Smooth muscle cell (in vitro differentiated cells): ENCODE results near the gene UCN. TPM values are rescaled to one million over a fixed set of nuclear protein-coding genes. Genes with fewer than 3 reads are reported as not detected.
"Not testable (repeated sequence)": the region's sequence is repeated elsewhere in the genome, so short reads cannot be mapped to it uniquely, and the experiment has no call there.

Experiments used
- DNase-seq: peaks from one replicate; lab custom pipeline; 2025; ENCODE audit not compliant: unreplicated experiment; lab: John Stamatoyannopoulos, UW
- H2AFZ ChIP-seq: fragments of 200-600 bp; sonication (generic); 2 replicates; pipeline ENCODE4 v1.6.0; 2016; ENCODE audit warnings: antibody characterized with exemption, low read depth, mild to moderate bottlenecking
- H3F3A ChIP-seq: fragments of 200-600 bp; sonication (generic); 2 replicates; pipeline ENCODE4 v1.6.0; 2017; ENCODE audit warnings: antibody characterized with exemption, low read depth
- H3K27ac ChIP-seq: fragments of 200-600 bp; sonication (generic); 2 replicates; pipeline ENCODE4 v1.5.1; 2016; ENCODE audit warnings: low read depth, mild to moderate bottlenecking
- H3K27me3 ChIP-seq: fragments of 200-600 bp; sonication (generic); 2 replicates; pipeline ENCODE4 v1.6.1; 2016; ENCODE audit warnings: low read depth, mild to moderate bottlenecking
- H3K36me3 ChIP-seq: fragments of 200-600 bp; sonication (generic); 2 replicates; pipeline ENCODE4 v1.5.1; 2016; ENCODE audit warnings: low read depth
- H3K4me1 ChIP-seq: fragments of 200-600 bp; sonication (generic); 2 replicates; pipeline ENCODE4 v1.5.1; 2016; ENCODE audit warnings: low read depth
- H3K4me2 ChIP-seq: fragments of 200-600 bp; sonication (generic); 2 replicates; pipeline ENCODE4 v1.6.0; 2016; ENCODE audit warnings: mild to moderate bottlenecking
- H3K4me3 ChIP-seq: fragments of 200-600 bp; sonication (generic); 2 replicates; pipeline ENCODE4 v1.5.1; 2016; ENCODE audit warnings: mild to moderate bottlenecking
- H3K79me2 ChIP-seq: fragments of 200-600 bp; sonication (generic); 2 replicates; pipeline ENCODE4 v1.6.0; 2016; ENCODE audit warnings: low read depth, mild to moderate bottlenecking
- H3K9ac ChIP-seq: fragments of 200-600 bp; sonication (generic); 2 replicates; pipeline ENCODE4 v1.6.0; 2016; ENCODE audit warnings: low read depth
- H3K9me3 ChIP-seq: fragments of 200-600 bp; sonication (generic); replicated peaks from 2 replicates; pipeline ENCODE4 v1.5.1; 2016; ENCODE audit warnings: low read depth
- H4K20me1 ChIP-seq: fragments of 200-600 bp; sonication (generic); 2 replicates; pipeline ENCODE4 v1.6.0; 2016; ENCODE audit warnings: low read depth
- CTCF ChIP-seq: fragments of 200-600 bp; sonication (generic); IDR thresholded peaks from 2 replicates; pipeline ENCODE4 v1.5.1; 2017; ENCODE audit warnings: borderline replicate concordance, mild to moderate bottlenecking, antibody characterized with exemption; ENCODE audit not compliant: insufficient read depth, poor library complexity, severe bottlenecking
- WGBS: methylation state at CpG from one replicate; pipeline ENCODE4 v1.1.7; 2016; ENCODE audit warnings: low lambda C conversion rate; 5-methylcytosine and 5-hydroxymethylcytosine counted together
- polyA plus RNA-seq: library from polyadenylated mRNA; unstranded; fragments of >200 nt; fragmentation: Nextera tagmentation; extraction: Ambion mirVana; gene quantifications from 2 replicates; pipeline ENCODE4 v1.2.1, GENCODE V29; 2016
- total RNA-seq: library from RNA; depleted of rRNA; stranded (reverse); fragments of >200 nt; gene quantifications from 2 replicates; pipeline ENCODE4 v1.2.3, GENCODE V29; 2014

The UCN gene
- total and polyA plus RNA-seq, 2 experiments from 2014 or later, result 0.36 to 3.6 TPM

GRCh38 chr2:27322301-27322765 is 14.1 kb upstream of the UCN start:
- H3K4me3 ChIP-seq, result peak overlapping the region; percentile 70
- no peak for TF ChIP-seq CTCF
- peak overlapping the region; percentile 99 for H3K4me2 ChIP-seq
- H3K9me3 ChIP-seq, result no peaks in the 10 kb centered on the region
- H4K20me1 ChIP-seq, result no peaks in the 10 kb centered on the region
- H3F3A ChIP-seq, result peaks cover 8% of the 10 kb centered on the region
- peak overlapping the region; percentile 98 for H3K9ac ChIP-seq
- peaks cover 7% of the 10 kb centered on the region for H3K79me2 ChIP-seq
- H3K36me3 ChIP-seq, result no peaks in the 10 kb centered on the region
- H2AFZ ChIP-seq, result peak overlapping the region; percentile 82
- H3K4me1 ChIP-seq, result peaks cover 24% of the 10 kb centered on the region
- 13% methylated on average over 10 of the region's 10 CpGs for WGBS
- no peaks in the 10 kb centered on the region for H3K27me3 ChIP-seq
- peak overlapping the region; percentile 92 for H3K27ac ChIP-seq
- DNase-seq, result no peak

GRCh38 chr2:27320958-27321543 is 12.8 kb upstream of the UCN start:
- peaks cover 7% of the 10 kb centered on the region for H3K79me2 ChIP-seq
- H3K4me2 ChIP-seq, result peak overlapping the region; percentile 99
- peak overlapping the region; percentile 98 for H3K9ac ChIP-seq
- no peaks in the 10 kb centered on the region for H4K20me1 ChIP-seq
- no peak overlapping the region for H3K4me3 ChIP-seq
- H2AFZ ChIP-seq, result no peak overlapping the region
- peak overlapping the region; percentile 92 for H3K27ac ChIP-seq
- peak; percentile 49 for TF ChIP-seq CTCF
- H3F3A ChIP-seq, result peaks cover 8% of the 10 kb centered on the region
- H3K27me3 ChIP-seq, result no peaks in the 10 kb centered on the region
- H3K9me3 ChIP-seq, result no peaks in the 10 kb centered on the region
- DNase-seq, result no peak
- 34% methylated on average over 8 of the region's 8 CpGs for WGBS
- H3K4me1 ChIP-seq, result peaks cover 24% of the 10 kb centered on the region
- no peaks in the 10 kb centered on the region for H3K36me3 ChIP-seq

- H3K27me3 ChIP-seq, H3K4me2 ChIP-seq, H3K4me3 ChIP-seq, H3F3A ChIP-seq, H3K9ac ChIP-seq, H3K36me3 ChIP-seq, H4K20me1 ChIP-seq, DNase-seq, H3K79me2 ChIP-seq, H2AFZ ChIP-seq, H3K9me3 ChIP-seq, H3K27ac ChIP-seq: not testable (repeated sequence)
- 96% methylated on average over 15 of the region's 15 CpGs for WGBS
- H3K4me1 ChIP-seq, result peaks cover 24% of the 10 kb centered on the region
These were observed 11.6 kb upstream of the UCN start for GRCh38 chr2:27319839-27320238.

- H3K9ac ChIP-seq, result no peak overlapping the region
- H3K36me3 ChIP-seq, result no peaks in the 10 kb centered on the region
- no peak overlapping the region for H2AFZ ChIP-seq
- no peak overlapping the region for H3K4me2 ChIP-seq
- no peak for TF ChIP-seq CTCF
- no peaks in the 10 kb centered on the region for H3K9me3 ChIP-seq
- no peak for DNase-seq
- no peaks in the 10 kb centered on the region for H3K79me2 ChIP-seq
- H4K20me1 ChIP-seq, result peaks cover 20% of the 10 kb centered on the region
- WGBS, result 98% methylated on average over 12 of the region's 12 CpGs
- H3K27ac ChIP-seq, result no peak overlapping the region
- no peaks in the 10 kb centered on the region for H3K27me3 ChIP-seq
- peaks cover 8% of the 10 kb centered on the region for H3K4me1 ChIP-seq
- H3F3A ChIP-seq, result no peaks in the 10 kb centered on the region
- no peak overlapping the region for H3K4me3 ChIP-seq
These were observed 8.6 kb upstream of the UCN start for GRCh38 chr2:27316655-27317412.
